Activated CD4-positive, alpha-beta T cell treated with anti-CD3 and anti-CD28 coated beads for 1 hour (primary cell): ENCODE measurements around the gene UTS2.

Source experiments
- DNase-seq: peaks from one replicate; pipeline ENCODE4 v3.0.0-alpha.2; 2020

The UTS2 gene, protein sequence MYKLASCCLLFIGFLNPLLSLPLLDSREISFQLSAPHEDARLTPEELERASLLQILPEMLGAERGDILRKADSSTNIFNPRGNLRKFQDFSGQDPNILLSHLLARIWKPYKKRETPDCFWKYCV

DNA sequence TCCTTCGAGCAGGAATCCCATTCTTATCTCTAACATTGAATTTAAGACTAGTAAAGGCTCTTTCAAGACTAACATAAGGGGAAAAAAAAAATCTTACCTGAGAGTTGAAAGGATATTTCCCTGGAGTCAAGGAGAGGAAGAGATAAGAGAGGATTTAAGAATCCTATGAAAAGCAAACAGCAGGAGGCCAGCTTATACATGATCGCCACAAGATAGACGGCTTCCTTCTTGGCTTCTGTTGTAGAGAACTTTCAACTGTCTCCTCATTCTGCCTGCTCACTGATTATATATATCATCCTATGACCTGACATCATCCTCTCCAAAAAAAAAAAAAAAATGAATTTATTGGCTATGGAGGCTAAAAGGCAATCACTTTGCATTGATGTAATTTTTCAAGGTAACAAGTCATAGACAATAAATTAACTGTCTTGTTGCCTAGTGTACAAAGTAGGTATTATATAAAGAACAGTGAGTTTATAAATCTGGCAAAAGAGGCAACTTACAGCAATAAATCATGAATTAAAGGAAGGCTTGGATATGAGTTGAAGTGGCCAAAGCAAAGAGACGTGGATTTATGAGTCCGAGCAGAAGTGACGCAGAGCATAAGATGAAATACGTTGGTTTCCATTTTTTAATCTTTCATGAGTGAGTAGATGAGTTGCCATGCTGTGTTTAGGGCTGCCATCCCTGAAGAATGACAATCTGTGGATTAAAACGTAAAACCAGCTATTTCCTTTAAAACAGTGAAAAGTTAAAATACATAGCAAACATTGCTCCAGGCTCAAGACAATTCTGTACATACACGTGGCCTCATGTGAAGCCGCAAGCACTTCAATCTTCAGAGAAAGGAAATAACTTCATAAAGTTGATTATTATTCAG is at the start of gene UTS2:
Gene UTS2, minus strand, starts transcription at position 262 of the 880 bp plus-strand sequence. Its CDS starts 62 bp downstream, at position 200.
- DNase-seq = no peak

DNA sequence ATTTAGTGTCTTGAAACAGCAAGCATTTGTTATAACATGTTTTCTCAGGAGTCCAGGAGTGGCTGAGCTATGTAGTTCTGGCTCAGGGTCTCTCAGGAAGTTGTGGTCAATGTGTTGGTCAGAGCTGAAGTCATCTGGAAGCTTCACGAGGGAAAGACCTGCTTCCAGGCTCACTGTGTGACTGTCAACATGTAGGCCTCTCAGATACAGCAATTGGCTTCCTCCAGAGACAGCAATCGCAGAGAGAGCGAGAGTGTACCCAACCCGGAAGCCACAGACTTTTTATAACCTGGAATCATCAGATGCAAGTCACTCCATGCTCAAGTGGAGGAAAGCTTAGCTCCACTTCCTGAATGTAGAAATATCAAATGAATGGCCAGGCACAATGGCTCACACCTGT is 46.9 kb upstream of the UTS2 start:
- DNase-seq = no peak

- no peak for DNase-seq
These were observed 46.1 kb upstream of the UTS2 start for GRCh38 chr1:7898962-7899361.

GRCh38 chr1:7896994-7897393 is 44.1 kb upstream of the UTS2 start:
- DNase-seq = no peak

DNA sequence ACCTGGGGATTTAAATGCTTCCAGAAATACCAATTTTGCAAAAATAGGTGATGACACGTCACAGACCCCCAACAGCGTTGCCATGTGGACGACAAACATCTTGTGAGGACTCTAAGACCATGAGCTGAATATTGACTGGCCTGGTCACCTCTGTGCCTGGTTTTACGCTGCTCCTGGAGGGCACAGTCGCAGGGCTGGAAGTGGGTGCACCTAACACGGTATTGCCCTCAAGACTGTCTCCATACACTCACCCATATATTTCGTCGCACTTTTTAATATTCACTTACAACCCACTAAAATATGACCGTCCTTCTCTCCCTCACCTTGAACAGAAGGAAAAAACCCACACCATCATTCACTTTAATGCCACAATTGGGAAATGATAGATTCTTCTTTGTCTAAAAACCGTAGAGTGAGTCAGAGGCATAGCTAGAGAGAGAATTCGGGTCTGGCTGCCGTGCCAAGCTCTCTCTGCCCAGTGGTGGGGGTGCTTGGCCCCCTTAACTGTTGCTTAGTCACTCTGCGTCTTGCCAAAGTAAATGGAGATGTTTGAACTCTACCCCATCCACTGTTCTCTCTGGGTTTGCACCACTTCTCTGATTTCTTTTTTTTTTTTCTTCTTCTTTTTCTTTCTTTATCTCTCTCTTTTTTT is 40.8 kb upstream of the UTS2 start:
- DNase-seq = no peak

GRCh38 chr1:7891804-7892203 is 38.9 kb upstream of the UTS2 start:
- no peak for DNase-seq

DNA sequence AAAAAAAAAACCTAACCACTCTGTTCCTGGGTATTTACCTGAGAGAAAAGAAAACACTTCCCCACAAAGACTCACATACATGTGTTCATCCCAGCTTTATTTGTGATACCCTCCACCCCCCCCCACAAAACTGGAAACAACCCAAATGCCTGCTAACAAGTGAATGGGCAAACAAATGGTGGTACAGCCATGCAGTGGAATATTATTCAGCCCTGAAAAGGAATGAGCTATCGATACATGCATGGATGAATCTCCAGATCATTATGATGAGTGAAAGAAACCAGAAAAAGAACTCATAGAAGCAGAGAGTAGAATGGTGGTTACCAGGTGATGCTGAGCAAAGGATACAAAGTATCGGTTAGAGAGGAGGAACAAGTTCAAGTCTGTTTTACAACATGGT is 38.0 kb upstream of the UTS2 start:
- no peak for DNase-seq

GRCh38 chr1:7888248-7889081 is 35.6 kb upstream of the UTS2 start:
- no peak for DNase-seq

DNA sequence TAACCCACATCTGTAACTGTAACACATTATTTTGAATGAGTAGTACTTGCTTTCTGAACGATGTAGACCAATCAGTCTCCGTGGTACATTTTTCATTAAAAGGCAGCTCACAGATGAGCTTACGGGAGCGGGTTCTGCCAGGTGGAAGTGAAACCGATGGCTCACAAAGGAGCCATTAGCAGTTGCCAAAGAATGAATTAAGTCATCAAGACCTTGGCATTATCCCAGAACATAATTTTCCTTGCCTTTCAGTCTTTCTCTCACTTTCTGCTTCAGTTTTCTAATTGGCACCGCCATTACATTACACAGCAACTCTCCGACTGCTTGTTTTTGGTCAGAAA is 33.5 kb upstream of the UTS2 start:
- no peak for DNase-seq

DNA sequence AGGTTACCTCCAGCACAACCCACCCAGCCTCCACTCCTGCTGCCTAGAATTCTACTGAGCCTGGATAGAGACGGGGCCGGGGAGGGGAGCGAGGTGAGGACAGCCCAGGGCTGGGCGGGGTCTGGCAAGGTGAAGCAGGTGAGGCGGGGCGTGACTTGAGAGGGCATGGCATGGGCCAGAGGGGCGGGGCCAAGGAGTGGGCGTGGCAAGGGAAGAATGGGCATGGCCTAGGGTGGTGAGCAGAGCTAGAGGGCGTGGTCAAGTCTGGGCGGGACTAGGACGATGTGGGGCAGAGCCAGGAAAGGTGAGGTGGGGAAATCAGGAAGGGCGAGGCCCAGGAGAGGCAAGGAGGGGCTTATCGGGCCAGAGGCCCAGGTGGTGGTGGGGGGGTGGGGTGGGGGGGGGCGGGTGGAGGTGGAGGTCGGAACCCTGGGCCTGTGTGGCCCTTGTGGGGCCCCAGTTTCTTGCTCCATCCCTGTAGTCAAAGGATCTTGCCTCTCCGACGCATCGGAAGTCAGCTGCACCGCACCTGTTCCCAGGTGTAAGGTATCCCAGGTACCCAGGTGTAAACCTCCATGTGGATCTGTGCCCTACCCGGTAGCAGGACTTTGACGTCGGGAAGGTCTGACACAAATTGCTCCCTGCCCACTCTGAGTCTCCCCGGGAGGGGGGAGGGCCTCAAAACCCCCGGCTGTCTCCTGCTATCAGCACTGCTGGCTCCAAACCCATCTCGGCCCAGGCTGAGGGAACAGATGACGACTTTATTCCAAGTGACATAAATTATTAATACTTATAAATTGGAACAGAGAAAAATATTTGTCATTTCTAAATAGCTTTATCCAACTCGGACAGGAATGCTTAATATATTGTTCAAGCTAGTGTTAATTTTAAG is 32.9 kb upstream of the UTS2 start:
- DNase-seq = no peak

GRCh38 chr1:7884757-7885156 is 31.9 kb upstream of the UTS2 start:
- DNase-seq = no peak

DNA sequence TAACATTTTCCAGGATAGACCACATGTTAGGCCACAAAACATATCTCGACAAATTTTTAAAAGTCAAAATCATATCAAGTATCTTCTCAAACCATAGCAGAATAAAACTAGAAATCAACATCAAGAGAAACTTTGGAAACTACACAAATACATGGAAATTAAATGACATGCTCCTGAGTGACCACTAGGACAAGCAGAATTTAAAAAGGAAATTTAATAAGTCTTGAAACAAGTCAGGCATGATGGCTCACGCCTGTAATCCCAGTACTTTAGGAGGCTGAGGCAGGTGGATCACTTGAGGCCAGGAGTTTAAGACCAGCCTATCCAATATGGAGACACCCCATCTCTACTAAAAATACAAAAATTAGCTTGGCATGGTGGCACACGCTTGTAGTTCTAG is 26.4 kb upstream of the UTS2 start:
- no peak for DNase-seq

GRCh38 chr1:7878027-7878426 is 25.2 kb upstream of the UTS2 start:
- DNase-seq = no peak

- DNase-seq = no peak
These were observed 21.2 kb upstream of the UTS2 start for GRCh38 chr1:7873801-7874795.

DNA sequence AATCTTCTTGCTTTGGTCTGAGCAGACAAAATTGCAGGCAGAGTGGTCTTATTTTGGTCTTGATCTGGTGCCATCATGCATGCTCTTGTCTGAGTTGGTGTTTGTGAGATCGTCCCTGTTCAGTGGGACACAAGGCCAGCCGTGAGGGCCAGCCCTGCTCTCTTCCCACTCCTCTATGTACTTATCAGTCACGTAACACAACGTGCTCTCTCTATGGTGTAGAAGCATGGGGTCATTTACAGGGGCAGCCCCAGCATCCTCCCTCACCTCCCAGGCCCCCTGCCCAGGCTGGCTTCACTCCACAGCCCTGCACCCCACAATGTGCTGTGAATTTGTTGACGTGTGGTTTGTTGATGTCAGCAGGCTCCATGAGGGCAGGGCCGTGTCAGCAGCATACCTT is 18.3 kb upstream of the UTS2 start:
- DNase-seq = no peak

GRCh38 chr1:7869136-7869920 is 16.5 kb upstream of the UTS2 start:
- DNase-seq = no peak

- DNase-seq = no peak
These were observed 15.4 kb upstream of the UTS2 start for GRCh38 chr1:7868070-7868780.

- DNase-seq = no peak
These were observed 13.1 kb upstream of the UTS2 start for GRCh38 chr1:7865978-7866377.

DNA sequence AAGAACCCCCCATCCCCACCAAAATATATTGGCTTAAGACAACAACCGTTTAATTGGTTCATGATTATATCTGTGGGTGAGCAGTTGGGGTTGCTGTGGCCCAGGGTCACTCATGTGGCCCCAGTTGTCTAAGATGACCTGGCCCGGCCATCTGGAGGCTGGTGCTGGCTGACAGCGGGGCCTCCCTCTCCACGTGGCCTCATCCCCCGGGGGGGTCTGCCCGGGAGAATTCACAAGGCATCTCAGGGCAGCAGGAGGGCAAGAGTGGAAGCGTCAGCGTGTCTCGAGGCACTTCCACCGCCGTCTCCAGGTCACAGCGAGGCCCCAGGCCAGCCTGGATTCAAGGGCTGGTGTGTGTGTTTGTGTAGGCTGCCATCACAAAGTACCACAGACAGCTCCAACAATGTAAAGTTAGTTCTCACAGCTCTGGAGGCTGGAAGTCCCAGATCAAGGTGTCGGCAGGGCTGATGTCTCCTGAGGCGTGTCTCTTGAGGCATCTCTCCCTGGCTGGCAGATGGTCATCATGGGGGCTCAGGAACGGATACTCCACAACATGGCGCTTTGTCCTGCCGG is 11.0 kb upstream of the UTS2 start:
- no peak for DNase-seq
